ENCODE data around the gene OR7A10.

The OR7A10 gene

DNA sequence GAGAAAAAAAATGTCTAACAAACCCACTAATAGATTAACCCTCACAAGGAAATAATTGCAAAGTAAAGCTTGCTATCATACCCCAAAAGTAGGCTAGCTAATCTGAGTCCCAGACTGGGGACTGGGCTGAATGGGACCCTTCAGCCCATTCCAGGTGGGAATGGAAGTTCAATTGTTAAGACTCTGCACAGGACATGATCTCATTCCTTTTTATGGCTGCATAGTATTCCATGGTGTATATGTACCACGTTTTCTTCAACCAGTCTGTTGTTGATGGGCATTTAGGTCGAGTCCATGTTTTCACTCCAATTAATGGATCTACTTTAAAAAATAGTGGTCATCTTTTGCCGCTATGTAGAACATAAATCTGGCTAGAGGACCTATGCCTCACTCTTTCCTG lies 31.7 kb downstream of the OR7A10 start:
- H3K79me2 ChIP-seq (ENCODE audit: insufficient read depth, low read length) = no peaks in the 10 kb centered on the region

DNA sequence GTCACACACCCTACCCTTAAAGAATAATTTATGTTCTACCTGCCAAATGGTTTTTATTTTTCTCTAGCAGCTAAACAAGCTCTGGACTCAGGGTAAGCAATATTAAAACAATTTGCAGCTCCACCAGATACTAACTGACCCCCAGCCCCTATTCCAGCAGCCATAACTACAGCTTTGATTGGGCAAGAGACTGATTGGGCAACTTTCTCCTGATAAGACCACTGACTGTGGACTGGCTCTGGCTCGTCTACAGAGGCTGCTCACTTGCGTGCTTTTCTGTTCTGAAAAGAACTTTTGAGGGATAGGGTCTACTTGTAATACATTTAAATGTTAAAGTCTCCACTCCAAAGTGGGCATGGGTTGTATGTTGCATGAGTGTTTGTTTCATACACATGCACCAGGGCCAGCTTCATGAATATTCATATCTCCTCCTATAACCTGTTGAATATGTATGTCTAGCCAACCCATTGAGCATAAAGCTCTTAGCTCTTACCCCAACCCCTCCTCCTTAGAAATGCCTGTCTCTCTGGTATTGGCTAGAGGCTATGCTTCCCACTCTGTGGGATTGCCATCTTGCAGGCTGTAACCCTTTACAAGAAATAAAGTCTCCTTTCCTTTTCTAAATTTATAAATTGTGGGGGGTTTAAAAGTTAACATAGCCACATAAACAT lies 33.6 kb downstream of the OR7A10 start:
- Histone ChIP-seq H3K27me3 (ENCODE audit: low read length) (no peaks in the 10 kb centered on the region), H3K79me2 (ENCODE audit: insufficient read depth, low read length) (no peaks in the 10 kb centered on the region), H4K20me1 (ENCODE audit: low read depth, low read length) (no peaks in the 10 kb centered on the region), H3K9me2 (replicated peaks; ENCODE audit: insufficient read depth, low read length) (no peaks in the 10 kb centered on the region), H3K4me3 (ENCODE audit: insufficient read depth, low read length, poor library complexity, severe bottlenecking) (no peak overlapping the region), H3K36me3 (ENCODE audit: low read length) (no peaks in the 10 kb centered on the region), H3K4me2 (ENCODE audit: low read depth, low read length, poor library complexity, severe bottlenecking) (no peak overlapping the region), H2AFZ (ENCODE audit: low read depth, low read length, severe bottlenecking) (no peak overlapping the region), H3K9me3 (ENCODE audit: insufficient read depth, low read length) (no peaks in the 10 kb centered on the region), H3K9ac (ENCODE audit: low read length) (no peak overlapping the region), H3F3A (ENCODE audit: insufficient read depth) (no peaks in the 10 kb centered on the region), H3K27ac (ENCODE audit: low read depth, low read length) (no peak overlapping the region)
- no peak for TF ChIP-seq CTCF (IDR thresholded peaks at IDR 0.05; ENCODE audit: insufficient read depth, low read length, poor library complexity, severe bottlenecking)
- no peak for TF ChIP-seq EZH2phosphoT487 (conservative IDR thresholded peaks at IDR 0.05; ENCODE audit: low read length)

More for the DNA sequence above, 31.7 kb downstream of the OR7A10 start:
- H4K20me1 ChIP-seq (ENCODE audit: low read depth, low read length) = no peaks in the 10 kb centered on the region
- no peak overlapping the region for H3K4me2 ChIP-seq (ENCODE audit: low read depth, low read length, poor library complexity, severe bottlenecking)
- H3K9me3 ChIP-seq (ENCODE audit: insufficient read depth, low read length) = no peaks in the 10 kb centered on the region
- no peaks in the 10 kb centered on the region for H3K27me3 ChIP-seq (ENCODE audit: low read length)
- no peaks in the 10 kb centered on the region for H3K36me3 ChIP-seq (ENCODE audit: low read length)
- no peak overlapping the region for H3K9ac ChIP-seq (ENCODE audit: low read length)
- TF ChIP-seq EZH2phosphoT487 (conservative IDR thresholded peaks at IDR 0.05; ENCODE audit: low read length) = no peak
- no peak for TF ChIP-seq CTCF (IDR thresholded peaks at IDR 0.05; ENCODE audit: insufficient read depth, low read length, poor library complexity, severe bottlenecking)
- no peak overlapping the region for H3K4me3 ChIP-seq (ENCODE audit: insufficient read depth, low read length, poor library complexity, severe bottlenecking)
- no peak overlapping the region for H2AFZ ChIP-seq (ENCODE audit: low read depth, low read length, severe bottlenecking)
- H3K9me2 ChIP-seq (replicated peaks; ENCODE audit: insufficient read depth, low read length) = no peaks in the 10 kb centered on the region
- no peaks in the 10 kb centered on the region for H3F3A ChIP-seq (ENCODE audit: insufficient read depth)
- H3K27ac ChIP-seq (ENCODE audit: low read depth, low read length) = no peak overlapping the region

DNA sequence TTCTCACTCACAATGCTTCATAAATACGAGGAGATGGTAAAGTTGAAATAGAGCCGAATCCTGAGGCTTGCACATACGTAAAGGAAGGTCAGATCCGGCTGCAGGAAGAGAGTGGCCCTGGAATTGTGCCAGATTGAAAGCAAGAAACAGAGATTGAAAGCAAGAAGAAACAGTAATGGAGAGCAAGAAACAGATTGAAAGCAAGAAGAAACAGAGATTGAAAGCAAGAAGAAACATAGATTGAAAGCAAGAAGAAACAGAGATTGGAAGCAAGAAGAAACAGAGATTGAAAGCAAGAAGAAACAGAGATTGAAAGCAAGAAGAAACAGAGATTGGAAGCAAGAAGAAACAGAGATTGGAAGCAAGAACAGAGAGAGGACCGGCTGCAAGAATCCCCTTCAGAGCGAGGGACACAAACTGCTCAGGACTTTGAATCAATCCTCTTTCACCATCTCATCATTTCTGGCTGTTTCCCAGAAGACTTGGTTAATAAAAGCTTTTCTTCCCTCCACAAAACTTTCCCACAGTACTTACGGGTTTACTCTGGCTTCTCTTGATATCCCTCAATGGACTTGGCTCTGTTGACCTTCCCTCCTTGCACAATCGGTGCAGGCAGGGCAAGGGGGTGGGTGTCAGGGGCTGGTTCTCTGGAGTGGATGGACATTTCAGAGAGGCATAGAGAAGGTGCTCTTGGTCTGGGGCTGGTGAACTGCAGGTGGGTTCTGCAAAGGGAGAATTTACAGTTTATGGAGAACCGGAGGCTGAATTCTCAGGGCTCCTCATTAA lies 39.3 kb downstream of the OR7A10 start:
- H3K36me3 ChIP-seq (ENCODE audit: low read length) = no peaks in the 10 kb centered on the region
- H3K9me2 ChIP-seq (replicated peaks; ENCODE audit: insufficient read depth, low read length) = no peaks in the 10 kb centered on the region
- no peaks in the 10 kb centered on the region for H3K27me3 ChIP-seq (ENCODE audit: low read length)
- no peaks in the 10 kb centered on the region for H3K79me2 ChIP-seq (ENCODE audit: insufficient read depth, low read length)
- no peaks in the 10 kb centered on the region for H4K20me1 ChIP-seq (ENCODE audit: low read depth, low read length)
- no peak overlapping the region for H2AFZ ChIP-seq (ENCODE audit: low read depth, low read length, severe bottlenecking)
- no peak overlapping the region for H3K27ac ChIP-seq (ENCODE audit: low read depth, low read length)
- H3K9ac ChIP-seq (ENCODE audit: low read length) = no peak overlapping the region
- H3K4me3 ChIP-seq (ENCODE audit: insufficient read depth, low read length, poor library complexity, severe bottlenecking) = no peak overlapping the region
- H3F3A ChIP-seq (ENCODE audit: insufficient read depth) = no peaks in the 10 kb centered on the region
- no peak for TF ChIP-seq EZH2phosphoT487 (conservative IDR thresholded peaks at IDR 0.05; ENCODE audit: low read length)
- TF ChIP-seq CTCF (IDR thresholded peaks at IDR 0.05; ENCODE audit: insufficient read depth, low read length, poor library complexity, severe bottlenecking) = no peak
- H3K9me3 ChIP-seq (ENCODE audit: insufficient read depth, low read length) = no peaks in the 10 kb centered on the region; the same call in 1 of the 2 replicates
- H3K4me2 ChIP-seq (ENCODE audit: low read depth, low read length, poor library complexity, severe bottlenecking) = no peak overlapping the region
